ENCODE measurements around the gene SMTN.

GRCh38 chr22:31106731-31107177 is 25.6 kb downstream of the SMTN start:
- no peak for TF ChIP-seq CTCF (conservative IDR thresholded peaks at IDR 0.05)
- no peak for TF ChIP-seq EZH2 (IDR thresholded peaks at IDR 0.05; ENCODE audit: low read depth)
